SK-MEL-5 (cell line): Measurements from ENCODE around the gene ISLR. TPM values are rescaled to one million over a fixed set of nuclear protein-coding genes. Genes with fewer than 3 reads are reported as not detected.
"Not testable (repeated sequence)": the region's sequence is repeated elsewhere in the genome, so short reads cannot be mapped to it uniquely, and the experiment has no call there.

Source experiments
- DNase-seq: peaks from one replicate; pipeline ENCODE4 v3.0.0-alpha.2; 2016; ENCODE audit warnings: low read depth, low spot score
- in situ Hi-C: cut with HindIII; loops from 2 replicates; pipeline ENCODE4 v1.10.0; 2016; ENCODE audit warnings: low sequenced_read_pairs, high pct_unique_total_duplicates, low pct_unique_long_range_greater_than_20kb
- total RNA-seq: library from RNA; depleted of rRNA; stranded (reverse); fragments of >200 nt; shearing (Covaris generic); gene quantifications from 2 replicates; pipeline ENCODE4 v1.2.3, GENCODE V29; 2014

Gene ISLR
- total RNA-seq, 1 experiment from 2014 or later: not detected

DNA sequence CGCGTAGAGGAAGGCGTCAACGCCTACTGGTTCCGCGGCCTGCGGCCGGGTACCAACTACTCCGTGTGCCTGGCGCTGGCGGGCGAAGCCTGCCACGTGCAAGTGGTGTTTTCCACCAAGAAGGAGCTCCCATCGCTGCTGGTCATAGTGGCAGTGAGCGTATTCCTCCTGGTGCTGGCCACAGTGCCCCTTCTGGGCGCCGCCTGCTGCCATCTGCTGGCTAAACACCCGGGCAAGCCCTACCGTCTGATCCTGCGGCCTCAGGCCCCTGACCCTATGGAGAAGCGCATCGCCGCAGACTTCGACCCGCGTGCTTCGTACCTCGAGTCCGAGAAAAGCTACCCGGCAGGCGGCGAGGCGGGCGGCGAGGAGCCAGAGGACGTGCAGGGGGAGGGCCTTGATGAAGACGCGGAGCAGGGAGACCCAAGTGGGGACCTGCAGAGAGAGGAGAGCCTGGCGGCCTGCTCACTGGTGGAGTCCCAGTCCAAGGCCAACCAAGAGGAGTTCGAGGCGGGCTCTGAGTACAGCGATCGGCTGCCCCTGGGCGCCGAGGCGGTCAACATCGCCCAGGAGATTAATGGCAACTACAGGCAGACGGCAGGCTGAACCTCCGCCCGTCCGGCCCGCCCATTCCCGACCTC lies 39.0 kb upstream of the ISLR start:
- in situ Hi-C loops: no loop called here
- peak; percentile 63 for DNase-seq

DNA sequence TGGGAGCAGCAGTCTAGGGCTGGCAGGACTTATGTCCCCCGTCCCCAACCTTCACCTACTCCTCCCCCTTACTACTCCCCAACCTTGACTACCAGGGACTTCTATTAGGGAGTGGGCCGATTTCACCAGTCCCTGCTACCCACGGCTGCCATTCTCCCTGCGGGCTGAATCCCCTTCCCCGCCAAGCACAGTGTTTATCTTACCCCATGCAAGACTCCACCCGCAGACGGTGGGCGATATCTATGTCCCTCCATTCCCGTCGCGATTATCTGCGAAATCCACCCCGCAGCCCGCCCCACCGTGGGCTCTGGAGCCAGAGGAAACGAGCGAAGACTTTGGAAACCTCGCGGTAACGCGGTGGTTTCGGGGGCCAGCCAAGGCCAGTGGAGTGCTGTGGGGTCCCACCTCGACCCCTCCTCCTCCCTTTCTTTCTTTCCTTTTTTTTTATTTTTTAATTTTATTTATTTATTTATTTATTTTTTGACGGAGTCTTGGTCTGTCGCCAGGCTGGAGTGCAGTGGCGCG lies 38.4 kb upstream of the ISLR start:
- DNase-seq: no peak
- in situ Hi-C loops: no loop called here

DNA sequence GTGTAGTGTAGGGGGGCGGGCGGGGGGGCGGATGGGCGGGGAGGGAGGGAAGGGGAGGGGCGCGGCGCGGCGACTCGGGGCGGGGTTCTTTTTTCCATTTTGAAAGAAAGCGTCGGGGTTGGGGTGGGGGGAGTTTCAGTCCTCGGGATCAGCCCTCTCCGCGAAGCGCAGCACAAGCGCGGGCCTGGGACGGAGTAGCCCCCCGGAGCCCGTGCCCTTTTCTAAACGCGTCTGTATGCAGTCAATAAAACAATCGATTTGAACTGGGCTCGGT lies 37.0 kb upstream of the ISLR start:
- in situ Hi-C loops: no loop called here
- no peak for DNase-seq

DNA sequence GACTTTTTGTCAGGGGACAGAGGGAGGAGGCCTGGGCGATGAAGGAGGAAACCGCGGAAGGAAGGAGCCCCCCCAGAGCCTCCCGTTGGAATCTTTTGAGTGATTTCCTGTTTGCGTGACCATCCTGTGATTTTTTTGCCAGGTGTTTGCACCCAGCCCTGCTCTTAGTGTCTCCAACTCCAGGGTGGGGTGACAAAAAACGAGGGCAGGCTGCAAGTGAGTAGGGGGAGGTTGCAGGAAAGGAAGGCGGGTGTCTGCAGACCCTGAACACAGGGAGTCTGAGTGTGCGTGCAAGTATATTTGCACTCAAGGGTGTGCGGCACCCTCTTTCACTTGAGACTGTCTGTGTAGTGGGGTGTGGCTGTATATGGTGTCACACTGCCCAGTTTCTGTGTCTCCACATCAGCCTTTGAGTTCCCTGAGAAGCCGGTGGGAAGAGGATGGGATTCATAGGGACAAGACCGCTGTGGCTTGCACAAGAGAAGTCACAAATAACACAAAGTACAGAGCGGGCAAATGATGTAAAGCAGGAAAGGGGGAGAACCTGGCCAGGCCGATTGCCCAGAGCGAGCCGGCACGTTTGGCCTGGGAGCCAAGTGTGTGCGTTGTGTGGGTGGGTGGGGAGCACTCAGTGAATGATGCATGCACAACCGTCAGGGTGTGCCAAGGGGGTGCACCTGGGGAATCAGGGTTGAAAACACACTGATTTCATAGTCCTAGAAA lies 36.5 kb upstream of the ISLR start:
- in situ Hi-C loops: no loop called here
- no peak for DNase-seq

DNA sequence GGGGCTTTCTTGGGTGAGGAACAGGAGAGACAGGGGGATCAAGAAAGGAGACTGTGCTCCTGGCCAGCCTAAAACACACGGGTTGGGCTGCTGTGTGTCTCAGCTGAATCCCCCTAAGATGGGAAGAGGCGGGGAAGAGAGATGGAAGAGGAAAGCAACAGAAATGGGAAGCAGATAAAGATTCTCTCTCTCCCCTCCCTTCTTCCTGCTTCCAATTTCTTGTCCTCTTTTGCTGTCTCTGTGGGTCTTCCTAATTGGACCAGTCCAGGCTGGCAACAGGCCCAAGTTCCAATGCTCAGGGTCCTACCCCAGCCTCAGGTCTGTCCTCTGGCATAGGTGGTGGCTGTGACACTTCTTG lies 36.0 kb upstream of the ISLR start:
- in situ Hi-C loops: no loop called here
- no peak for DNase-seq

DNA sequence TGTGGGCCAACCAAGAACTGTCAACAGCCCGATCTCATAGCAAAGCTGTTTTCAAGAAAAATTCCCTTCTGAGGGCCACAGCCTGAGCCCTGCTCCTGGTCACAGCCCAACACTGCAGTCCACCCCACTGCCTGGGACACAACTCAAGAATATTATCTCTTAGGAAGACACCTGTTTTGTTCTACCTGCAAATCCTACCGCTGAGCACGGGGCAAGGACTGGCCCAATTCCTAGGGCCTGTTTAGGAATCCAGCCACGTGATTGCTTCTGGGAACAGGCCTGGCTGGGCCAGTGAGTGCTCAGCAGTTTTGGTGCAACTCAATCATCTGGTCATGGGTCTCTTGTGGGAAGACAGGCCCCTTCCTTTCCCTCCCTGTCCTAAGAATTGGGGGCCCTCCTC lies 34.9 kb upstream of the ISLR start:
- DNase-seq: no peak
- in situ Hi-C loops: no loop called here

DNA sequence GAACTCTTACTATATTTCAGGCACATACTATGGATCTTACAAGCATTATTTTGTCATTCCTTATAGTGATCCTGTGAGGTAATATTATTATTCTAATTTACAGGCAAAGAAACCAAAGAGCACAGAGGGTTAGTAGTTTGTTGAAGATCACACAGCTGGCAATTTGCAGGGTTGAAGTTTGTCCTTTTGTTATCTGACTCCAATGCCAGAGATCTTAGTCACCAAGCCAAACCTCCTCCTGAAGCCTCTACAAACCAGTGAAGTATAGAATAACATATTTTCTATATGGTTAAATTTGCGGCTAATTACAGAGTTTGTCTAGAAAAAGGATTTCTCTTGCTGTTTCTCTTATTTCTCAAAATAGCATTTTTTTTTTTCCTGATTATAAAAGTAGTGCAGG lies 31.9 kb upstream of the ISLR start:
- no peak for DNase-seq
- in situ Hi-C loops: no loop called here

DNA sequence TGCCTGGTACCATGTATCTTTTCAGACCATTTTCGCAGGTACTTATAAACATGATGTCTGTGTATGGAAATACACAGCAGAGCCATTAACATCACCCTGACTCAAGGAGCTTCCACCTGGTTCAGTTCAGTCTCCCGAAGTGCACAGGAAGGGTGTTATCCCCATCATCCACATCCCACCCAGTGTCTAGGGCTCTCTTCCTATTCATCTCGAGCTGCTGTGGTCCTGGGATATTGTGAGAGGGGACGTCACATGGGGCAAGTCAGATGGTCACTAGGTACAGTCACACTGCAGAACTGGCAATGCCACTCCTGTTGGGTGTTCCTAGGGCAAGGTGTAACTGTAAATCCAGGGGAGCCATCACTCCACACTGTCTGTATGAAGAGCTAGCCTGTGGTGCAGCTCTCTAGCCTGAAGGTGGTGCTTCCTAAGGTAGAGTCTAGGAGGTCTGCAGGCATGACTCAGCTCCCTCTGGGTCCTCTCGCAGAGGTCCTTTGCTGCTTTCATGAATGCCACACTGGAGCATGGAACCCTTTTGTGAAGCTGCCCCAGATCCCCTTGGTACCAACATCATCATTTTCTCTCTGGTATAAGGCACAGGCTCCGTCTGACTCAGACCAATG lies 29.2 kb upstream of the ISLR start:
- peak; percentile 47 for DNase-seq
- in situ Hi-C loops: no loop called here

DNA sequence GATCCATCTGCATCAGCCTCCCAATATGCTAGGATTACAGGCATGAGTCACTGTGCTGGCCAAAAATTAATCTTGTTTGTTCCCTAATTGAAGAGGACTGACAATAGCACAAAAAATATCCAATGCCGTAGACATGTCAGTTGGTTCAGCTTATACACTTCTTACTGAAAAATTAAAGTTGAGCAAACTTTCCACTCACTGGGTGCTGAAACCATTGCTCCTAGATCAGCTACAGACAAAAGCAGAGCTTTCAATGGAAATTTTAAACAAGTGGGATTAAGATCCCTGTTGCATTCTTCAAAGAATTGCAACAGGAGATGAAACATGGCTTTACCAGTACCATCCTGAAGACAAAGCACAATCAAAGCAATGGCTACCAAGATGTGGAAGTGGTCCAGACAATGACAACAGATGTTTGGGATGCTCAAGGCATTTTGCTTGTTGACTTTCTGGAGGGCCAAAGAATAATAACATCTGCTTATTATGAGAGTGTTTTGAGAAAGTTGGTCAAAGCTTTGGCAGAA lies 27.2 kb upstream of the ISLR start:
- in situ Hi-C loops: no loop called here
- no peak for DNase-seq

DNA sequence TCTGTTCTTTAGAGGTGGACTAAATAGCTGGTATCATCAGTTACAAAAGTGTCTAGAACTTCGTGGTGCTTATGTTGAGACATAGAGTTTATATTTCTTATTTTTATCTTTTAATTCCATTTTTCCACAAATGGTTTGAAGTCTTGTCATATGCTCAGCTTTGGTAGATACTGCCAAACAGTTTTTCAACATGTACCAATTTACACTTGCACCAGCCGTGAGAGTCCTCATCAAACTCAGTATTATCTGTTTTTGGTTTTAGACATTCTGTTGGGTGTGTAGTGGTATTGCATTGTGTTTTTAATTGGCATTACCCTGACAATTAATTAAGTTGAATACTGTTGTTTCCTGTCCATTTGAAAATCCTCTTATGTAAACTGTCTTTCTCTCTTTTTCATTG lies 26.5 kb upstream of the ISLR start:
- in situ Hi-C loops: no loop called here
- DNase-seq: no peak

DNA sequence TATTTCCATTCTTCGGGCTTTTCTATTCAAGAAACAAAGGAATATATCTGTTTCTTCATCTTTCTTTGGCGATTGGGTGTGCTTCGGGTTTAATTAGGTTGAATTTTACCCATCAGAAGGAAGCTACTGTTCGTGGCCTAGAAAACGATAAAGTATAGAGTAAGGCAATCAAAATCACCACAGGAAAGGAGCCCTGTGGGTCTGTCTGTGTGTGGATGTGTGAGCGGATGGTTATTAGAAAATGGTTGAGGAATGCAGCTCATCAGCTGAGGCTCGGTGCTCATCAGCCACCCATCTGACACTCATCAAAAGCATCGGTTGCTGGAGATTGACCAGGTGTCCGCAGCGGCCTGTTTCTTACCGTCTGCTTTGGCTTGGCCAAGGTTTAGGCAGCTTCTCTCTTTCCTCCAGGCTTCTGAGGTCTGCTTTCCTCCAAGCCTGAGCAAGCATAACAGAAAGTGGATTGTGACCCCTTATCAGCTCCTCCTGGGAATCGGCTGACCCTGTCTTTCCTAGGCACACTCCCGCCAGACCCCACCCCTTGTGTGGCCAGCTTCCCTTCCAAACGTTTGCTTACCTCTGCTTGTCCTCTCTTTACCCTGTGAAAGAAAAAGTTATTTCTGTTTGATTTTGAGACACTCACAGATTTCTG lies 17.6 kb upstream of the ISLR start:
- DNase-seq: no peak
- in situ Hi-C loops: no loop called here

DNA sequence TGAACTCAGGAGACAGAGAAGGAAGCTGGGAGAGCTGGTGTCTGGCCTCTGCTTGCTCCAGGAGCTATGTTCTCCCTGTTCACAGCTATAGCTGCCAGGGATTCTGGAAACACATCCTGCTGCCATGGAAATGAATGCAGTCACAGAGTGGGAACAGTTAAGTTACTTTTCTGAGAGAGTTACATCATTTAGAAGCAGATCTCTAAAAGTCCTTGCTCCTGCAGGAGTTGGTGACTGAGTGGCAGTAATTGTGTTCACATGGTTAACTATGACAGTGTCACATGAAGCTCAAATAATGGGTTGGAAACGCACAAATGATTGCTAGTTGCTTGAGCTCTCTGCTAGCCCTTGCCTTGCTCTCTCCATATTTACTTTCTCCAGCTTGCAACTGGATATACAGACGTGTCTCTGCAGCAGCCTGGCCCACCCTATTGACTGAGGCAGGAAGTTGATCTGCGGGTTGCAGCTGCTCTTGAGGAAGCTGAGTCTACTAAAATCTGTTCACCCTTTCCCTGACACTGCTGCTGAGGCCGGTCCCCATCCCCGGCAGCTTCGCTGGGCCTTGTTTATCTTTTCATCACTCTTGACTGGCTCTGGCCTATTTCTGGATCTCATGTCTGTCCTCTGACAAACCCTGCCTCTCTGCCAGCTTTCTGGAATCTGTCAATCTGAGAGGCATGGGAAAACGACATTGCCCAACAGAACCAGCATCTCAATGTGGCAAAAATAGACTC lies 16.7 kb upstream of the ISLR start:
- no peak for DNase-seq
- in situ Hi-C loops: no loop called here

DNA sequence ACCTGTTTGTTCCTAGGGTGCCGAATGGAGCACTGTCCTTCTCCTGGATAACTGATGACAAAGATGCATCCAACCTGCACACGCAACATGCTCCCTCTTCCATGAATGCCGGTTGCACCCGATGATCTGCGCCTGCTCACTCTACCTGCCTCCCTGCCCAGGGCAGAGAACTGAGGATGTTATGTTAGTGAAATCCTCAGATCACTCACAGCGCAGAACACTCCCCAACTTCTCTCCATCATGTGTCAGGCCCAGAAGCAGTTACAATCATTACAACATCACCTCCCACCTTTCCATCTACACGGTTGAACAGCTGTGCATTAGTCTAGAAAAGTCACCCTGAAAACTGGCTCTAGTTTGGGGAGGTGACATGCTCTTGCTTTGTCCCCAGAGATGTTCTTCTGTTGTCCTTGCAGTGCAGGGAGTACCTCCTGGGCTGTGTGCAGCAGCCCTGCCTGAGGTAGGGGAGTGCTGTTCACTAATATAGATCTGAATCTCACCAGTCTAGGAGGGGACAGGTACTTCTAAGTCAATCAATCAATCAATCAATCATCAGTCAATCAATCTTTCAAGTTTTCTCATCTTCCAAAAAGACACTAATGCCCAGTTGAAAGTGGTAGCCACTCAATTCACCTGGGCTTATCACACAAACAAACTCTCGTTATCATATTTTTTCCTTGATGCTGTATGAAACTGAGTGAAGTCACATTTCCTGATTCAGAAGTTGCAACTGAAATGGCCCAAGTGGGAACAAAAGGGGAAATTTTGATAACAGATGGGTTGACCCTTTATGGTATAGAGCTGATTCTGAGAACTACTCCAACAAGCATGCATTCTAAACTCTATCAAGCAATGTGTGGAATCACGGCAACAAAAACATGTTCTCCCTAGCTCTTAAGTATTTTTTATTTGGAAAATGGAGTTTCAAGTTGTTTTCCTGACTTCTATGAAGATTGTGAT lies 15.4 kb upstream of the ISLR start:
- DNase-seq: no peak
- in situ Hi-C loops: no loop called here

DNA sequence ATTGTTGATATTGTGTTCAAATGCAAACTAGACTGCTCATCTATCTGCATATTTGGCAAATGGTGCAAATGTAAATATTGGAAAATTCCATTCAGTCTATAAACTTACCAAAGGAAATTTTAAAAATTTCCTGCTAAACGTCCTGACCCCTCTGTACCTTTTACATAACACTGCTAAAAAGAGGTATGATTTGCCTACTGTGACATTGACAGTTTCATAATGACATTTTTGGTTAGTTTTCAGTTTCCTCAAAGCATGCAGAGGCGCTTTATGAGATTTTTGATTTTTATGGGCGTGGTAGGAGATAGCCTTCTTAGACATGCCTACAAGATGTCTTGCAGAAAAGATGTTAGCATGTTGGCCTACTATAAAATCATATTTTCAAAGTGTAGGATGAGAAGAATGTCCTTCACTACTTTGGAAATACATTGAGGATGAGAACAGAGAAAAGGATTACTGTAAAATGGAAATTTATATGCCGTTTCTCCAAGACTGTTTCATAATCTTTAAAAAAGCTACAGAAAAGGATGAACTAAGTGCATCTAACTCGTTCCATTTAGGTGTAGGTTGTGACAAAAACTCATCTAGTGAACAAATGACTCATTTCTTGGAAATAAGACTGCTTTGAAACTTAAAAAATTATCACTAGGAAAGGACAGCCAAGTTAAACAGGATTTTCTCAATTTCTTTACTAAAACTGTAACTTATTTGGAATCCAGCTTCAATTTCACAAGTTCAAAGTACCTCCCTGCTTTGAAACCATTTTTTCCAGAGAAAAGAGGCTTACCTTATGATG lies 14.5 kb upstream of the ISLR start:
- in situ Hi-C loops: no loop called here
- no peak for DNase-seq

DNA sequence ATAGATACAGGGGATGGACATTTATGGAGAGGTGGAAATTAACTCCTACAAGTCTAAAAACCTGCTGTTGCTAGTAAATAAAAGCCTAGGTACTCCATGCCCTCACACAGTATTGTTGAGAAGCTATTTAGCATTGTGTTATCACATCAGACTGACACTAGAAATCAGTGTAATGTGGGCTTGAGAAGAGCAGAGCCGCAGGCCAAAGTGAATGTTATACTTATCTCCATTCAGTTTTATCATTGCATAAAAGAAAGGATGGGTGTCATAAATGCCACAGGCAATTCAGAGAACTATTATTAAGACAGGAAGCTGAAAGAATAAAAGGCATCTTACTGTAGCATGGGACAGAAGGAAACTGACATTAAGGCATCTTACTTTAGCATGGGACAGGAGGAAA lies 13.7 kb upstream of the ISLR start:
- in situ Hi-C loops: no loop called here
- DNase-seq: no peak

DNA sequence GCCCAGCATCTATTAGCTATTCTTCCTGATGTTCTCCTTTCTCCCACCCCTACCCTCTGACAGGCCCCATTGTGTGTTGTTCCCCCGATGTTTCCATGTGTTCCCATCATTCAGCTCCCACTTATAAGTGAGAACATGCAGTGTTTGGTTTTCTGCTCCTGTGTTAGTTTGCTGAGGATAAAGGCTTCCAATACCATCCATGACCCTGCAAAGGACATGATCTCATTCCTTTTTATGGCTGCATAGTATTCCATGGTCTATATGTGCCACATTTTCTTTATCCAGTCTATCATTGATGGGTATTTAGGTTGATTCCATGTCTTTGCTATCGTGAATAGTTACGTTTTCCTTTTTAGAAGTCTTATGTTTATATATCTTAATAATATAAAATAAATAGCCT lies 13.1 kb upstream of the ISLR start:
- DNase-seq, in situ Hi-C loops: not testable (repeated sequence)
